Stimulated activated CD4-positive, alpha-beta T cell treated with anti-CD3 and anti-CD28 coated beads, Interleukin-2, amount 100 ng/mL, for 24 hours (primary cell): ENCODE results near the gene ASPDH.

ENCODE experiments used
- DNase-seq, 2 donors: peaks; one replicate each; pipeline ENCODE4 v3.0.0-alpha.2; 2020

The ASPDH gene

DNA sequence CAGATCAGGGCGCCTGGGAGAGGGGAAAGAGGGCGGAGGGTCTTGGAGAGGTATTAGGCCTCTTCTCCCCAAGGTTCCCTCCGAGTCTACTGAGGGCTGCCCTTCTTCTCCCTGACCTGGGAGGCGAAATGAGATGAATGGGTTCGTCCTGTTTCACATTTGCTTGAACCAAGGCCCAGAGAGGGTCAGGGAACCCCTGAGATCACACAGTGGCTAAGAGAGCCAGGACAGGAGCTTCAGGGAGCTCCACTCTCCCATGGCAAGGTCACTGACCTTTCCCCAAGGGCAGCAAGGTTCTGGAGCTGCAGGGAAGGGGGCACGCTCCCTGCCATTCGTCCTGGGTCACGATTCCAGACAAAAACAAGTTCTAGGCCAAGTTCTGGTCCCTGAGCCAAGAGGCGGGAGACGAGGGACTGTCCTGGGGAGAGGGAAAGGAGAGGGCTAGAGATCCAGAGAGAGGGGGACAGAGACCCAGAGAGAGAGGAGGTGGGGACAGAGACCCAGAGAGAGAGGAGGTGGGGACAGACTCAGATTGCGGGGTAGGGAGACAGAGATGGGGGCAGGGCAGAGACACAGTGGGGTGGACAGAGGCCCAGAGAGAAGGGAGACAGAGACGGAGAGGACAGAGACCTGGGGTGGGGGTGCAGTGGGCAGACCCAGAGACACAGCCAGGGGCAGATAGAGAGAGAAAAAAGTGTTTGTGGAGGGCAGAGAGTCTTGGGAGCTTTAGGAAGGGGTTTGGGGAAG lies 541 bp downstream of the ASPDH start:
- no peak for DNase-seq

- no peak for DNase-seq
Measured at GRCh38 chr19:50512112-50512998, 1.4 kb downstream of the ASPDH start.

GRCh38 chr19:50511069-50511822 lies 2.5 kb downstream of the ASPDH start, which contains the start of gene JOSD2:
TSS of gene JOSD2 (minus strand) at chr19:50511191. CDS start at chr19:50510431, 760 bp downstream.
- peak; percentile 95 to 96 for DNase-seq

- no peak for DNase-seq
Measured at GRCh38 chr19:50510700-50511068, 3.0 kb downstream of the ASPDH start.

DNA sequence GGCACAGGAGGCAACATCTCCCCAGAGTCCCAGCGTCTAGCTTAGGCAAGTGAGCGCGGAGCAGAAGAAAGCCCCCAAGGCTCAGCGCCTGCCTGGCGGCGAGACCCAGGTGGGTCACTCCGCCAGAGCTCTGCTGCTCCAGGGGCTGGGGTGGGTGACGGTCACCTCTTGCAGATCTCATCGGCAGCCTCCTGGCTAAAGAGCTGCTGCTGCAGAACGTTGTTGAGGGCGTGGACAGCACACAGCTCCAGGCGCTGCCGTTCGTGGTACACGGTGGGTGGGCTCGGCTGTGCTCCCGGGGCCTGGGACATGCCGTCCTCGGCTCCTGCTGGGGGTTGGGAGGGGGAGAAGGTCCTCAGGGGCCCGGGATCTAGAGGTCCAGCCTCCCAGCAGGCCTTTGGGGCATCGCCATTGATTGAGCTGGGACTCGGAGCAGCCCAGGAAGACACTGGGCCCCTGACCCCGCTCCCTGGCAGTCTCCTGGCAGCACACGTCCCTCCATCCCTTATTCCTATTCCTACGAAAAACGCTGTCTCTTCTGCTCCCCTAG lies 3.5 kb downstream of the ASPDH start:
- no peak for DNase-seq

DNA sequence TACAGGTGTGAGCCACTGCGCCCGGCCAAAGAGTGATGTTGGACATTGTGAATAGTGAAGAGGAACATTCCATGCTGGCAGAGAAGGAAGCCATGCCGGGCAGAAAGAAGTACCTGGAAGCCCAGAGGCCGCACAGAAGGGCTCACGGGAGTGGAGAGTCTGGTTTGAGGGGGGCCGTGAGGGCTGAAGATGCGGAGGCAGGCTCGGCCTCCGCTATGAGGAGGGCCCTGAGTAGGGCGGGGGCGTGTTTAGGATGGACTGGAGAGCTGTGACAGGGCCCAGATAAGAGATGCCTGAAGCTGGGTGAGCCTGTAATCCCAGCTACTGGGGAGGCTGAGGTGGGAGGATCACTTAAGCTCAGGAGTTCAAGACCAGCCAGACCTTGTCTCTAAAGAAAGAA lies 4.3 kb downstream of the ASPDH start:
- no peak for DNase-seq

DNA sequence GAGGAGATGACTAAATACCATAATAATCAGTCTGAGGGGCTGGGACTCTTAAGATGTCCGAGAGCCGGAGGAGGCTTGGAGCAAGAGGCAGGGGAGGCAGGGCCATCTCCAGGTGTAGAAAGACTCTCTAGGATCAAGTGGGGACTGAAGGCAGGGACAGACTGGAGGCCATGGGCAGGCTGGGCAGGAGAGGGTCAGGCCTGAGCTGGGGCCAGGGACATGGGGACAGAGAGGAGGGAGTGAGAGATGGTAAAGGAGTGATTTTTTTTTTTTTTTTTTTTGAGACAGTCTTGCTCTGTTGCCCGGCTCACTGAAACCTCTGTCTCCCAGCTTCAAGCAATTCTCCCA lies 4.9 kb downstream of the ASPDH start:
- DNase-seq = no peak

GRCh38 chr19:50507376-50507775 lies 6.3 kb downstream of the ASPDH start:
- DNase-seq = no peak

DNA sequence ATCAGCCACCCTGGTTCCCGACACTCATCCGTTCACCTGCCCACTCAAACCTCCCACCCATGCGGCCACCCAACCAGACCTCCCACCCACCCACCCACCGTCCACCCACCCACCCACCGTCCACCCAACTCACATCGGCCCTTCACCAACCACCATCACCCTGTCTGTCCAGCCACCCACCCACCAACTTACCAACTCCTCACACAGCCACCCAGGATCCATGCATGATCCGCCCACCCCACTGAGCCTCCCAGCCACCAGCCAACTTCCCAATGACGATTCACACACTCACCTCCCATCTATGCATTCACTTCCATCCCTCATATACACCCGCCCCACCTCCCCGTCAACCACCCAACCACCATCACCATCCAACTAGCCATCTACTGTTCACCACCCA lies 7.0 kb downstream of the ASPDH start:
- DNase-seq = no peak

- DNase-seq = no peak
Measured at GRCh38 chr19:50505856-50506611, 7.7 kb downstream of the ASPDH start.

- DNase-seq = no peak
Measured at GRCh38 chr19:50501568-50502475, 11.9 kb downstream of the ASPDH start.

DNA sequence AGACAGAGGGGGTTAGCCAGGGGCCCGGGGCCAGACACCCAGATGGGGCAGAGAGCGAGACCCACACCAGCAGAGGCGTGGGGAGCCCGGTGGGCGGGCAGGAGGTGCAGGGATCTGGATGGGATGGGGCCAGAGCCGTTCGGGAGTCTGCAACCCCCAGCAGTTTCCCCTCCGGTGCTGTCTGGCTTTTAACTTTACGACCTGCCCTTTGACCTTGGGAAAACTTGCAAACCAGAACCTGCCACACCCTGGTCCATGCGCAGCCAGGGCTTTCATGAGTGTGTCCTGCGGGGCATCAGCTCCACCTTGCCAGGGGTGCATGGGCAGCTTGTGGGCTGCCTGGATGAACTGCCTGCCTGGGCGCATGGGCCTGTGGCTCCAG lies 12.5 kb downstream of the ASPDH start:
- no peak for DNase-seq

GRCh38 chr19:50500753-50501151 lies 13.0 kb downstream of the ASPDH start:
- no peak for DNase-seq

DNA sequence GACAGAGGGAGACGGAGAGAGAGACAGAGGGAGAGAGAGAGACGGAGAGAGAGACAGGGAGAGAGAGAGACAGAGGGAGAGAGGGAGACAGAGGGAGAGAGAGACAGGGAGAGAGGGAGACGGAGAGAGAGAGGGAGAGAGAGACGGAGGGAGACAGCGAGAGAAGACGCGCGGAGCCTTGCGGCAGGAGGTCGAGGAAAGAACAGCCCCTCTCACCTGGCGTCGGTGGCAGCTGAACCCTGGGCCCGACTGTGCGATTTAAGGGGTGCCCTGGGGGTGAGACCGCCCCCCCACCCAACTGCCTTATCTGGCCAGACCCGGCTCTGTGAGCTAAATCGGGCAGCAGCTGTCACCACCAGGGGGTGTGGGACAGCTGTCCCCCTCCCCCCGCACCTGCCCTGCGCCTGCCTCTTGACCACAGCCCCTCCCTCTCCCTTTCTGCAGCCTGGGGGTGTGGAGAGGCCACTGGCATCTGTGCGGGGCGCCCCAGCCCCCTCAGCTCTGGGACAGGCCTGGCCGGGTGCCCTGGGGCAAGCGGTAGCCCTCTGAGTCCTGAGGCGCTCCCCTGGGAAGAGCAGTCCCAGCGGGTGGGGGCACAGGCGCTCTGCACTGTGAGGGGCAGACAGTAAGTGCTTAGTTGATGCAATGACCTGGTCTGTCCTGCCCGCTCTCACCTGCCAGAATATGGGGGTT lies 13.5 kb downstream of the ASPDH start:
- no peak for DNase-seq

DNA sequence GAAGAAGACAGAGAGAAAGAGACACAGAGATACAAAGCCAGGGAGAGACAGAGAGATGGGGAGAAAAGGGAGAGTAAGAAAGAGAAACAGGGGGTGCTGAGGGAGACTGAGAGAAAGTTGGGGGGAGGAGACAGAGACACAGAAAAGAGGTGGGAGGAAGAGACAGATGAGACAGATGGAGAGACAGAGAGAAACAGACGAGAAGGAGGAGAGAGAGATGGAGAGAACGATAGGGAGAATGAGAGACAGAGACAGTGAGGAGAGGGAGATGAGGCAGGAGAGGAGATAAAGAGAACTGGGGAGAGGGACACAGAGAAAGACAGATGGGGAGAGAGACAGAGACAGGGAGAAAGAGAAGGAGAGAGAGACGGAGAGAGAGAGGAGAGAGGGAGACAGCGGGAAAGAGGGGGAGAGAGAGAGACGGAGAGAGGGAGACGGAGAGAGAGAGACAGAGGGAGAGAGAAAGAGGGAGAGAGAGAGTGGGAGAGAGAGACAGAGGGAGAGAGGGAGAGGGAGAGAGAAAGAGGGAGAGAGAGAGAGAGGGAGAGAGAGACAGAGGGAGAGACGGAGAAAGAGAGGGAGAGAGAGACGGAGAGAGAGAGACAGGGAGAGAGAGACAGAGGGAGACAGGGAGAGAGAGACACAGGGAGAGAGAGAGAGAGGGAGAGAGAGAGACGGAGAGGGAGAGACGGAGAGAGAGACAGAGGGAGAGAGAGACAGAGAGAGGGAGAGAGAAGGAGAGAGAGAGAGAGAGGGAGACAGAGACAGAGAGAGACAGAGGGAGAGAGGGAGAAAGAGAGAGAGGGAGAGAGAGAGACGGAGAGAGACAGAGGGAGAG lies 15.3 kb downstream of the ASPDH start:
- DNase-seq = no peak

GRCh38 chr19:50497022-50497405 lies 16.7 kb downstream of the ASPDH start:
- DNase-seq = no peak

DNA sequence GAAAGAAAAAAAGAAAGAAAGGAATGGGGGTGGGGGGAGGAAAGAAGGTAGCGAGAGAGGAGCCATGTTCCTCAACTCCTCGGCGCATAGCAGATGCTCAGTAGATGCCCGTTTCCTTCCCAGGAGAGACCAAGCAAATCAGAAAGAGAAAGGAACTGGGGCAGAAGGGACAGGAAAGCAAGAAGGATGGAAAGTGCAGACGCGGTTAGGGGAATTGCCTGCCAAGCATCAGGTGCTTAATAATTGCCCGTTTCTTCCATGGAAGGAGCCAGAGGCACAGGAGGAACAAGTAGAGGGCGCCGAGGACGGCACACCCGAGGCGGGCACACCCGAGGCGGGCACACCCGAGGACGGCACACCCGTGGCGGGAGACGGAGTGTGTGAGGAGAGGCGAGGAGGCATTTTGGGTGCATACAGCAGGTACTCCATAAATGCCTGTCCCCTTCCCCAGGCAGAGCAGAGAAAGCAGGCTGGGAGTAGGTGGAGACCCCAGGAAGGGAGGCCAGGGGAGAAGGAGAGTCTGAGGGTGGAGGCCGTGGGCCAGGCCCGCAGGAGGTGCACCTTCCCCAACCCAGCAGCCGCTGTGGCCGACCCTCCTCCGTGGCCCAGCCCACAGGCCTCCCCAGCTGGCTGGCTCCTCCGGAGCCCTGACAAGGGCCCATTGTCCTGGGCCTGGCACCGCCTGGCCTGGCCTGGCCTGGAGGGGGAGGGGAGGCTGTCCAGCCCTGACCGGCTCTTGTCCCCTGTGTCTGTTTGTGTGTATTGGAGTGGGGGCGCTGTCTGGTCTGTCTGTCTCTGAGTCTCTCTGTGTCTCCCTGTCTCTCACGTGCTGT lies 17.3 kb downstream of the ASPDH start:
- no peak for DNase-seq

GRCh38 chr19:50495020-50495531 lies 18.6 kb downstream of the ASPDH start:
- DNase-seq = no peak
